HK-2 (cell line): ENCODE data around the gene ATF7.
"Not testable (repeated sequence)": the region's sequence is repeated elsewhere in the genome, so short reads cannot be mapped to it uniquely, and the experiment has no call there.

Experiments
- DNase-seq: peaks from one replicate; pipeline ENCODE4 v3.0.0-alpha.2; 2018; ENCODE audit not compliant: unreplicated experiment

ATF7 gene

DNA sequence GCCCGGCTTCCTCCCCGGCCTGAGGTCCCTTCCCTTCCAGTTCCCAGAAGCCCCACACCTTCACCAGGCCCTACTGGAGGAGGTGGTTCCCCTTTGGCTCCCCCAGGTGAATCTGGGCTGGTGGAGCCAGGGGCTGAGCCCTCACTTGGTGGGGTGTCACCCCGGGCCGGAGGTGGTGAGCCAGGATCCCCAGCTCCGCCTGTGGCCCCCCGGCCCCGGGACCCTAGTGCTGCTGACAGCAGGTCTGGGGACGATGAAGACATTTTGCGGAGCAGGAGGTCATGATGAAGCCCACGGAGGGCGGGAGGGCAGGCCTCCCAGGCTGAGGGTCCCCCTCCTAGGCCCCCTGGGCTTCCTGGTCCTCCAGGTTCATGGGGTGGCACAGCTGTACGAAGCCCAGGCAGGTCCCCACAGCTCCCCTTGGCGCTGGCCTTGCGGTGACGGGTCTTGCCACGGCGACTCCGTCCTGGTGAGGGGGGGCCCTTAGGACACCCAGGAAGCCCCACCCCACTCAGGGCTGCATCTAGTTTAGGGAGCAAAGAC is 143.5 kb downstream of the ATF7 start:
- no peak for DNase-seq

GRCh38 chr12:53481939-53482586 is 144.1 kb downstream of the ATF7 start:
- DNase-seq, result peak; percentile 20

GRCh38 chr12:53481458-53481857 is 144.7 kb downstream of the ATF7 start:
- DNase-seq, result not testable (repeated sequence)

- no peak for DNase-seq
These were observed 145.4 kb downstream of the ATF7 start for GRCh38 chr12:53480491-53481442.

DNA sequence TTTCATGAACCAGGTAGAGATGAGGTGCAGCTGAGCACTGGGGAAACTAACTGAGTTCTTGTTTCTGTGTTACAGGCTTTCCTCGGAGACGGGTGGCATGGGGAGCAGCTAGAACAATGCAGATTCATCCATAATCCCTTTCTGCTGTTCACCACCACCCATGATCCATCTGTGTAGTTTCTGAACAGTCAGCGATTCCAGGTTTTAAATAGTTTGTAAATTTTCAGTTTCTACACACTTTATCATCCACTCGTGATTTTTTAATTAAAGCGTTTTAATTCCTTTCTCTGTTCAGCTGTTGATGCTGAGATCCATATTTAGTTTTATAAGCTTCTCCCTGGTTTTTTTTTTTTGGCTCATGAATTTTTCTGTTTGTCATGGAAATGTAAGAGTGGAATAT is 146.9 kb downstream of the ATF7 start:
- DNase-seq, result no peak

DNA sequence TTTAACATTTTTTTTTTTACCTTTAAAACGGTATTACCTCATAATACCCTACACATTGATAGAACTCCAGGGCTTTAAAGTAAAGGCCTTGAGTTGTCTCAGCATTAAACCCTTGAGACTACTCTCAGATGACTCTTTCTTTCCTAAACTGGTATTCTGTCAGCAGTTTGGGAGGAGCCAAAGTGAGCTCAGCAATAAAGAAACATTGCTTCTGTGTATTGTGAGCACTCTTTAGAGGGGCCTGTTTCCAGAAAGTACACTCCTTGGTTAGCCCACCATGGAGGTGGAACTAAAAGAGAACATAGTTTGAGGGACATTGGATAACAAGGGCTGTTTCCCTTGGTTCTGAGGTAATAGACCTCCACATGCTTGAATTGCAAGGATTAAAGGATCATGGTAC is 147.3 kb downstream of the ATF7 start:
- DNase-seq, result no peak

GRCh38 chr12:53476769-53477209 is 149.4 kb downstream of the ATF7 start:
- DNase-seq, result no peak

DNA sequence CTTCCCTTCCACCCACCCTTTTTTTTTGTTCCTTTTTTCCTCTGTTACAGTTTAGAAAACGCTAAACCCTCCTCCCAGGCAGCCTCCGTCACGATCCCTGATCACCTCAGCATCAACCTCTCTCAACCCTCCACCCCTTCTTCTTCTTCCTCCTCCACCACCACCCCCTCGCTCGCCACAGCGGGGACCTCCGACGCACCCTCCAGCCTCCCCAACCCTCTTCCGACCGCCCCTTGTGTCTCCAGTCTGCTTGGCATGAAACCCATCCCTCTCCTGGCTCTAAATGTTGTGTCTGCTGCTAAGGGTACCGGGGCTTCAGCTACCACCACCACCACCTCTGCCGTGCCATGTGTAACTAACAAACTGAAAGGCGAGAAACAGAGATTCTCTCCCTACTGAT is 151.4 kb downstream of the ATF7 start:
- DNase-seq, result no peak

DNA sequence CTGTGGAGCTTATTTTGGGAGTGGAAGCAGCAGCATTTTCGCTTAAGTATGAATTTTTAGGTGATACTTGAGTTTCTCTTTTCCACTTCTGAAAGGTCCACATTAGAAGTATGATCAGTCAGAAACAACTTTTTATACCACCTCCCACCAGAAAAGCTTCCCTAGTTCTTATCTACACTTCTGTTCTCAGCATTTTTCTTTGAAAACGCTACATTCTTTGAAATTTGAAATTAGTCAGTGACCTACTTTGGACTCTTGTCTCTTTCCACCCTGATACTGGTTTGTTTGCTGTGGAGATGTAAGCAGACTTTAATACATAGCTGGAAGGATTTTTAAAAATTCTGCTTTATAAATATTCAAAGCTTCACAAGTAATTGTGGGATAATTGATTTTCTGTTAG is 152.1 kb downstream of the ATF7 start:
- DNase-seq, result no peak

- no peak for DNase-seq
These were observed 154.1 kb downstream of the ATF7 start for GRCh38 chr12:53472056-53472582.

- no peak for DNase-seq
These were observed 157.9 kb downstream of the ATF7 start for GRCh38 chr12:53468282-53468681.

- DNase-seq, result no peak
These were observed 158.3 kb downstream of the ATF7 start for GRCh38 chr12:53467880-53468279.

- DNase-seq, result no peak
These were observed 159.1 kb downstream of the ATF7 start for GRCh38 chr12:53467082-53467481.

- no peak for DNase-seq
These were observed 159.5 kb downstream of the ATF7 start for GRCh38 chr12:53466640-53467039.

DNA sequence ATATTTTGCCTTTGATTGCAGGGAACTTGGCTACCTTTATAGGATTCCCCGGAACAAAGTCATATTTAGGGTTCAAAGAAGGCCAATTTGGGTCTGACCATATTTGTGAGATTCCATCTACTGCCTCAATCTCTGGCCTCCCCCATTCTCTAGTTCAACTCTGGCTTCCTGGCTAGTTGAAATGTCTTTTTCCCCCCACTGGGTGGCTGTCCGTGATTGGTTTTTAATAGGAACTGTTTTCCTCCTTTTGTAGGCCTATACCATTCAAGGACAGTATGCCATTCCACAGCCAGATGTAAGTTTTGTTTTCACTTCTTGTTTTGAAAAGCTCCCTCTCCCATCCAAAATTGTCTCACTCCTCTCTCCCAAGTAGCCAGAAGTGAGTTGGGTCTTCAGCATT is 160.5 kb downstream of the ATF7 start:
- no peak for DNase-seq

DNA sequence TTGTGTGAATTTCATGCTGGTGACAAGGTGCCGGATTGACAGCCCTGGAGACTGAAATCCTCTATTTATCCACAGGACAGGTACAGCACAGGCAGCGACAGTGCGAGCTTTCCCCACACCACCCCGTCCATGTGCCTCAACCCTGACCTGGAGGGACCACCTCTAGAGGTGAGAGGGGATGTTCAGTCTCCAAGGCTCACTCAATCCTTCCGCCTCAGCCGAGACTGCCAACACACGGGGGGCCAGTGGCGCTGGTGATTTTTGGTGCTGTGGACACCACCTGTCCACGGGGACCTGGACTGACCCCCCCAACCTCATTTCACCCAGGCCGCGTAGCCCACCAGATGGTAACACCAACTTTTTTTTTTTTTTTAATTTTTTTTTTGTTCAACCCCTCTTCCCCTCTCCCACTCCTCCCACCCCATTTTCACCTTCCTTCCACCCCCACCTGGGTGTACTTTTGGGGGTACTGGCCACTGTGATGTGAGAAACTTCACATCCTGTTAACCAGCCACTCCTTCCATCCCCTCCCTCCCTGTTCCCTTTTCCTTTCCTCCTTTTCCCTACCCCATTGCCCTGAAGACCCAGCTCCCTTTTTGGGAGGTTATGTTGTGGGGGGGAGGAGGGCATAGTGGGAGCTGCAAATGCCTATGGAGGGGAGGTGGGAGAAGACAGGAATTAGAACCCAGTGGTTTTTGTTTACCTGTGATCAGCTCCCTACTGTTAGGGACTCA is 161.3 kb downstream of the ATF7 start:
- DNase-seq, result no peak

DNA sequence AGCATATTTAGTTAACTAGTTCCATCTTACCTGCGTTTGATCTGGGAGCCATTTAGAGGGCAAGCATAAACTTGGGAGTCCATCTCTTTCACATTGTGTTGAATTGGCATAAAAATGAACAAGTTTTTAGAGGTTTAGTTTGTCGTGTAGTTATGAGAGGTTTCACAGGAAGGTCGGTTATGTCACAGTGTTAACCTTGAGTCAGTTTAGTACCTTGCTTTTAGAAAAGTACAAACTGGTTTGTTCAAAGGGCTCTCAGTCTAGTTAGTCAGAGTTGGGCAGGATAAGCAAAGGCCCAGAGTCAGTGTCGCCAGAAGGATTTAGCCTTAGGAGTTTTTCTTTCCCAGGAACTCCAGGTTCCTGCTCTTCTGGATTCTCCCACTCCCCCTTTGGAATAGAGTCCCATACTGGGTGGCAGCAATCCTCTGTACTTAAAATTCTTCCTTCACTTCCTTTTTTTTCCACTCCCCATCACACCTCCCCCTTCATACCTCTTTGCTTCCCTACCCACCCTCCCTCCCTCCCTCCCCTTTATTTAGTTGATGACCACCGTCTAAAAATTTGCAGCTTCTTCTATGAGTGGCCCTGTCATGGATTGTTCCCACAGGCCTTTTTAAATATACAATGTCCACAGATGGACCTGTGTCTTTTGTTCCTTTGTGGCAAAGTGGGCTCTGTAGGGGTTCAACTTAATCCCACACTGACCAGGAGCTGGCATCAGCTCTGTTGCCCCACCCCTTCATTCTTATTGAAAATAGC is 162.2 kb downstream of the ATF7 start:
- DNase-seq, result no peak

DNA sequence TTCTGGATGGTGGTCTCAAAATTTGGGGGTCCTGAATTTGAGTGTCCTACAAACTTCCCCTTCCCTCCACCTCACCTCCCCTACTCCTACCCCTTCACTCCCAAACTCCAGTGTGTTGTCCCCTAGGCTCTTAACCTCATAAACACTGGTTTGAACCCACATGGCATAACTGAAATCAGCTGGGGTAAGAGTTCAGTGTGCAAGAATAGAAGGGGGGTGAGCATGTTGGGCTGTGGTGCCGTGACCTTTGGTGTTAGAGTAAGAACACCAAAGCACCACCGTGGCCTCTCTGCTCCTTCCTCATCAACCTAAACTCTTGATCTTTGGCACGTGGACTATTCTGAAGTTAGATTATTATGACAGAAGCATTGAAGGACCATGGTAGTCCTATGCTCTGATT is 163.2 kb downstream of the ATF7 start:
- DNase-seq, result no peak

DNA sequence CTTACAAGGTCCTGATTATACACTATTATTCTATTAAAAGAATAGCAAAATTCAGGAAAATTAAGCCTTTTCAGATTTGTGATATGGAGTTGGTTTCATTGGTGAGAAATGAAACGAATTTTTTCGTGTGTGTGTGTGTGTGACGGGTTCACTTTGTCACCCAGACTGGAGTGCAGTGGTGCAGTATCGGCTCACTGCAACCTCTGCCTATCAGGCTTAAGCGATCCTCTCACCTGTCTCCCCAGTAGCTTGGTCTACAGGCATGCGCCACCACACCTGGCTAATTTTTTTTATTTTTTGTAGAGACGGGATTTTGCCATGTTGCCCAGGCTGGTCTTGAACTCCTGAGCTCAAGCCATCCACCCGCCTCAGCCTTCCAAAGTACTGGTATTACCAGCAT is 164.6 kb downstream of the ATF7 start:
- DNase-seq, result no peak

DNA sequence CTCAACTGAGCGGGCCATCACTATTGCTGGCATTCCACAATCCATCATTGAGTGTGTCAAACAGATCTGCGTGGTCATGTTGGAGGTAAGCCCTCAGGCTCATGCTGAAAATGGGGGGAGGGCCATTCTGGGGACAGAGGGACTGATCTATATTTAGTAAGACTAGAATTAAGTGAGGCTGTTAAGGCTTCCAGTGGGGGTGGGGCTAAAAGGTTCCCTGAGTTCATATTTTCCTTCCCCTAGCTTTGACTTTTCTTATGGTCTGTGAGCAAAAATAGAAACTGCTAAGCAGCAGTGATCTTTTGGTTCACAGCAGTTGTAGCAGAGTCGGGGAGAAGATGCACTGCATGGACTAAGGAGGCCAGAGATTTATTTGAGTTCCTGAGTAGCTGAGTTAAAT is 165.1 kb downstream of the ATF7 start:
- no peak for DNase-seq

GRCh38 chr12:53459097-53459496 is 167.1 kb downstream of the ATF7 start:
- DNase-seq, result no peak
